ENCODE data around the gene C3orf20. TPM values are rescaled to one million over a fixed set of nuclear protein-coding genes. Genes with fewer than 3 reads are reported as not detected.

The C3orf20 gene
- total and polyA plus RNA-seq, 2 donors (not counting 1 experiment from before 2014, with no cell fraction given), result 0.12 to 0.34 TPM

DNA sequence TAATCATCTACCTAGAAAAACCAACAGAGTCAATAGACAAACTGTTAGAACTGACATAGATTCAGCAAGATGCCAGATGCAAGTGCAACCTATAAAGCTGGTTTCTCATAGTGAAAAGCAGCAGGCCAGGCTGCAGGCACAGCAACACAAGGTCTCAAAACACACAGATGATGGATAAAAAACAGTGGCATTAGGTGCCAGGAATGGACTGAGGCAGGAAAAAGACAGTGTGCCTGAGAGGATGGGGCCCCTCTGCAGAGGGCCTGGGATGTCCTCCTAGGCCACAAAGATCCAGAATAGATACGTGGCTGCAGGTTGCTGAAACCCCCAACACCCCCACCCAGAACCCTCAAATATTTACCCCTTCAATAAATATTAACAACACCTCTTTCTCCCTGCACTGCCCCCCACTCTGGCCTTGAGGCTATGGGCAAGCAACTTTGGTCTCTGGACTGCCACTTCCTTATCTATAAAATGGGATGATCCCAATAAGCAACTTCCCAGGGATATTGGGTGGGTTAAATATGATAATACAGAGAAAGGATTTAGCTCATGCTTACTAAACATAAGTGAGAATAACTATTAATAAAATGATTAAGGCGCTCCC, 108.6 kb downstream of the C3orf20 start:
- no peaks in the 10 kb centered on the region for H3K4me1 Mint-ChIP-seq
- WGBS (ENCODE audit: insufficient coverage), result 93% methylated on average over 2 of the region's 2 CpGs

DNA sequence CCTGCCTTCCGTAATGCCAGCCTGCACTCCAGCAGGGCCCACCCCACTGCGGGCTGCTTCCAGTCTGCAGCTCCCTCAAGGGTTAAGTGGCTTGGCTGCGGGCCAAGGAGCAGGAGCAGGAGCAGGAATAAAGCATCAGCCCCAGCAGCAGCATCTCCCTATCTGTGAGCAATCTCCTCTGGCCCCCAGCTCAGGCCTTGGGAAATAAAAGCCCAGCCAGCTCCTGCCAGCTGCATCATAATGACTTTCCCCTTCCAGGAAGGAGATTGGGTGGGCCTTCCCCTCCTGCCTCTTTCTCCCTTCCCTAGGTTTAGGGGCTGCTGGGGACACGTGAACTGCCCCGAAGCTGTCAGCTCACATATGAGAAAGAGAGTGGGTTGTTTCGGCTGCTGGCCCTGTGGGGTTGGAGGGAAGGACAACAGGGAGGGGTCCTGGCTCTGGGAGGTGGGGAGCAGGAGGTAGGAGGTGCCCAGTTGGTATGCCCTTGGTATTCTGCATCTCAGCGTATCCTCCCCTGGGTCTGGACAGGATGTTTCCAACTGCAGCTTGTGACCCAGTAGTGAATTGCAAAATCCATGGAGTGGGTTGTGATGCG, 109.2 kb downstream of the C3orf20 start:
- POLR2A ChIA-PET, result no interaction called here
- H3K27ac Mint-ChIP-seq, result no peak overlapping the region
- ATAC-seq (ENCODE audit: low read depth), result no peak
- Histone ChIP-seq H2AFZ (ENCODE audit: insufficient read depth, low read depth, low read length, poor library complexity, severe bottlenecking) (no peak overlapping the region), H3K4me2 (replicated peaks; ENCODE audit: low read depth, low read length, poor library complexity, severe bottlenecking) (no peak overlapping the region), H3K27me3 (replicated peaks in 1 of 4; ENCODE audit: control extremely low read depth in 1 of 4, control insufficient read depth in 3 of 4, insufficient read depth in 4 of 4, low read length in 3 of 4) (no peaks in the 10 kb centered on the region), H3K9ac (ENCODE audit: low read length) (no peak overlapping the region), H4K20me1 (ENCODE audit: control insufficient read depth, insufficient read depth, low read length, poor library complexity, severe bottlenecking) (no peaks in the 10 kb centered on the region), H3K79me2 (ENCODE audit: control insufficient read depth, insufficient read depth, low read length) (no peaks in the 10 kb centered on the region), H3K36me3 (replicated peaks in 1 of 2; ENCODE audit: control extremely low read depth in 1 of 2, control insufficient read depth in 1 of 2, extremely low read depth in 1 of 2, insufficient read depth in 2 of 2, low read length in 1 of 2) (no peaks in the 10 kb centered on the region), H3K4me3 (ENCODE audit: control extremely low read depth in 1 of 5, extremely low read depth in 1 of 5, insufficient read depth in 1 of 5, low read depth in 2 of 5, low read length in 4 of 5) (no peak overlapping the region), H3K27ac (ENCODE audit: low read length in 2 of 2) (no peak overlapping the region), H3K4me1 (ENCODE audit: control insufficient read depth in 2 of 2, insufficient read depth in 2 of 2, low read length in 2 of 2) (no peaks in the 10 kb centered on the region), H3K9me3 (ENCODE audit: control extremely low read depth in 1 of 3, control insufficient read depth in 2 of 3, insufficient read depth in 1 of 3, low read length in 2 of 3) (peaks cover 0 to 4% (median 0%) of the 10 kb centered on the region in 3 donors)
- peaks cover 2% of the 10 kb centered on the region for H3K9me3 Mint-ChIP-seq (ENCODE audit: insufficient read depth)
- CTCF ChIA-PET, result no interaction called here
- no peak for TF ChIP-seq EZH2 (IDR thresholded peaks at IDR 0.05; ENCODE audit: borderline replicate concordance, insufficient read depth, low read depth, low read length, poor library complexity, severe bottlenecking)
- TF ChIP-seq, protein P1, sequence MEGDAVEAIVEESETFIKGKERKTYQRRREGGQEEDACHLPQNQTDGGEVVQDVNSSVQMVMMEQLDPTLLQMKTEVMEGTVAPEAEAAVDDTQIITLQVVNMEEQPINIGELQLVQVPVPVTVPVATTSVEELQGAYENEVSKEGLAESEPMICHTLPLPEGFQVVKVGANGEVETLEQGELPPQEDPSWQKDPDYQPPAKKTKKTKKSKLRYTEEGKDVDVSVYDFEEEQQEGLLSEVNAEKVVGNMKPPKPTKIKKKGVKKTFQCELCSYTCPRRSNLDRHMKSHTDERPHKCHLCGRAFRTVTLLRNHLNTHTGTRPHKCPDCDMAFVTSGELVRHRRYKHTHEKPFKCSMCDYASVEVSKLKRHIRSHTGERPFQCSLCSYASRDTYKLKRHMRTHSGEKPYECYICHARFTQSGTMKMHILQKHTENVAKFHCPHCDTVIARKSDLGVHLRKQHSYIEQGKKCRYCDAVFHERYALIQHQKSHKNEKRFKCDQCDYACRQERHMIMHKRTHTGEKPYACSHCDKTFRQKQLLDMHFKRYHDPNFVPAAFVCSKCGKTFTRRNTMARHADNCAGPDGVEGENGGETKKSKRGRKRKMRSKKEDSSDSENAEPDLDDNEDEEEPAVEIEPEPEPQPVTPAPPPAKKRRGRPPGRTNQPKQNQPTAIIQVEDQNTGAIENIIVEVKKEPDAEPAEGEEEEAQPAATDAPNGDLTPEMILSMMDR (IDR thresholded peaks at IDR 0.05), result no peak
- no peak overlapping the region for H3K4me3 Mint-ChIP-seq
- no peaks in the 10 kb centered on the region for H3K4me1 Mint-ChIP-seq
- DNase-seq, result no peak
- H3K27me3 Mint-ChIP-seq, result peaks cover 27% of the 10 kb centered on the region
- intact Hi-C loops (cut with micrococcal nuclease), result no loop called here
- 89% methylated on average over 6 of the region's 8 CpGs for WGBS (ENCODE audit: insufficient coverage)

More for the DNA sequence above, 108.6 kb downstream of the C3orf20 start:
- Histone ChIP-seq H3K4me2 (replicated peaks; ENCODE audit: low read depth, low read length, poor library complexity, severe bottlenecking) (no peak overlapping the region), H3K27me3 (replicated peaks in 1 of 4; ENCODE audit: control extremely low read depth in 1 of 4, control insufficient read depth in 3 of 4, insufficient read depth in 4 of 4, low read length in 3 of 4) (no peaks in the 10 kb centered on the region), H3K9me3 (ENCODE audit: control extremely low read depth in 1 of 3, control insufficient read depth in 2 of 3, insufficient read depth in 1 of 3, low read length in 2 of 3) (peaks cover 0 to 3% (median 2%) of the 10 kb centered on the region in 3 donors), H3K4me1 (ENCODE audit: control insufficient read depth in 2 of 2, insufficient read depth in 2 of 2, low read length in 2 of 2) (no peaks in the 10 kb centered on the region), H2AFZ (ENCODE audit: insufficient read depth, low read depth, low read length, poor library complexity, severe bottlenecking) (no peak overlapping the region), H3K27ac (ENCODE audit: low read length in 2 of 2) (no peak overlapping the region), H3K4me3 (ENCODE audit: control extremely low read depth in 1 of 5, extremely low read depth in 1 of 5, insufficient read depth in 1 of 5, low read depth in 2 of 5, low read length in 4 of 5) (no peak overlapping the region), H3K79me2 (ENCODE audit: control insufficient read depth, insufficient read depth, low read length) (no peaks in the 10 kb centered on the region), H3K9ac (ENCODE audit: low read length) (no peak overlapping the region), H4K20me1 (ENCODE audit: control insufficient read depth, insufficient read depth, low read length, poor library complexity, severe bottlenecking) (no peaks in the 10 kb centered on the region), H3K36me3 (replicated peaks in 1 of 2; ENCODE audit: control extremely low read depth in 1 of 2, control insufficient read depth in 1 of 2, extremely low read depth in 1 of 2, insufficient read depth in 2 of 2, low read length in 1 of 2) (no peaks in the 10 kb centered on the region)
- Mint-ChIP-seq H3K27me3 (peaks cover 27% of the 10 kb centered on the region), H3K9me3 (ENCODE audit: insufficient read depth) (peaks cover 6% of the 10 kb centered on the region), H3K27ac (no peak overlapping the region), H3K4me3 (no peak overlapping the region)
- CTCF ChIA-PET, result no interaction called here
- POLR2A ChIA-PET, result no interaction called here
- intact Hi-C loops (cut with micrococcal nuclease), result no loop called here
- DNase-seq, result no peak
- TF ChIP-seq, protein P1 (IDR thresholded peaks at IDR 0.05), result no peak
- no peak for TF ChIP-seq EZH2 (IDR thresholded peaks at IDR 0.05; ENCODE audit: borderline replicate concordance, insufficient read depth, low read depth, low read length, poor library complexity, severe bottlenecking)
- ATAC-seq (ENCODE audit: low read depth), result no peak
